SK-N-MC (cell line): ENCODE data around the gene MAP1B.

Experiments
- EZH2 ChIP-seq: fragments of 200-600 bp; sonication (generic); IDR thresholded peaks from one replicate; pipeline ENCODE4 v1.6.1; 2017; ENCODE audit warnings: antibody characterized with exemption
- FOXP2 ChIP-seq: optimal IDR thresholded peaks from 2 replicates; pipeline ENCODE3; 2011; ENCODE audit warnings: mild to moderate bottlenecking, moderate library complexity; ENCODE audit not compliant: insufficient read depth; ENCODE audit errors: extremely low read length, control extremely low read depth
- POLR2AphosphoS5 ChIP-seq: IDR thresholded peaks from 2 replicates; pipeline ENCODE4 v1.6.1; 2012; ENCODE audit warnings: mild to moderate bottlenecking, low read depth, low read length, borderline replicate concordance

DNA sequence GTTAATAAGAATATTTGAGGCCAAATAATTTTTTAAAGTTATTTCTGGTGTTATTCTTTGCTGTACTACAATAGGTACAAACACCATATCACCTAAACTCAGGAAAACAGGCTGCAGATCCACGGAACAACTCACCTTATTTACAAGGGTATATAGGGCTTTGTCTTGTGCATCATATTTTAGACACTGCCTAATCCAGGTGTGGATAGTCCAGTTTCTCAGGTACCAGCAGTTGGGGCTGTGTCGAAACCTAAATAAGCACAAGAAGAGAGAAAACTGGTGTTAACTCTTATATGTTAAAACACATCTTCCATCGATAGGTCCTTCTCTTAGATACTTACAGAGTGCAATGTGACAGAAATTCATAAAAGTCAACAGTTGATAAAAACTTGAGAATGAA lies 130.6 kb downstream of the MAP1B start:
- no peak for TF ChIP-seq POLR2AphosphoS5
- TF ChIP-seq EZH2, result no peak
- TF ChIP-seq FOXP2, result no peak
